HG03175 (cell line): ENCODE measurements around the gene CLCA4.

Source experiments
- ATAC-seq: cut with Tn5 transposase; IDR thresholded peaks from one replicate; pipeline ENCODE4 v1.9.1; 2021; ENCODE audit warnings: mild to moderate bottlenecking, moderate library complexity; ENCODE audit not compliant: unreplicated experiment

The CLCA4 gene, protein sequence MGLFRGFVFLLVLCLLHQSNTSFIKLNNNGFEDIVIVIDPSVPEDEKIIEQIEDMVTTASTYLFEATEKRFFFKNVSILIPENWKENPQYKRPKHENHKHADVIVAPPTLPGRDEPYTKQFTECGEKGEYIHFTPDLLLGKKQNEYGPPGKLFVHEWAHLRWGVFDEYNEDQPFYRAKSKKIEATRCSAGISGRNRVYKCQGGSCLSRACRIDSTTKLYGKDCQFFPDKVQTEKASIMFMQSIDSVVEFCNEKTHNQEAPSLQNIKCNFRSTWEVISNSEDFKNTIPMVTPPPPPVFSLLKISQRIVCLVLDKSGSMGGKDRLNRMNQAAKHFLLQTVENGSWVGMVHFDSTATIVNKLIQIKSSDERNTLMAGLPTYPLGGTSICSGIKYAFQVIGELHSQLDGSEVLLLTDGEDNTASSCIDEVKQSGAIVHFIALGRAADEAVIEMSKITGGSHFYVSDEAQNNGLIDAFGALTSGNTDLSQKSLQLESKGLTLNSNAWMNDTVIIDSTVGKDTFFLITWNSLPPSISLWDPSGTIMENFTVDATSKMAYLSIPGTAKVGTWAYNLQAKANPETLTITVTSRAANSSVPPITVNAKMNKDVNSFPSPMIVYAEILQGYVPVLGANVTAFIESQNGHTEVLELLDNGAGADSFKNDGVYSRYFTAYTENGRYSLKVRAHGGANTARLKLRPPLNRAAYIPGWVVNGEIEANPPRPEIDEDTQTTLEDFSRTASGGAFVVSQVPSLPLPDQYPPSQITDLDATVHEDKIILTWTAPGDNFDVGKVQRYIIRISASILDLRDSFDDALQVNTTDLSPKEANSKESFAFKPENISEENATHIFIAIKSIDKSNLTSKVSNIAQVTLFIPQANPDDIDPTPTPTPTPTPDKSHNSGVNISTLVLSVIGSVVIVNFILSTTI

DNA sequence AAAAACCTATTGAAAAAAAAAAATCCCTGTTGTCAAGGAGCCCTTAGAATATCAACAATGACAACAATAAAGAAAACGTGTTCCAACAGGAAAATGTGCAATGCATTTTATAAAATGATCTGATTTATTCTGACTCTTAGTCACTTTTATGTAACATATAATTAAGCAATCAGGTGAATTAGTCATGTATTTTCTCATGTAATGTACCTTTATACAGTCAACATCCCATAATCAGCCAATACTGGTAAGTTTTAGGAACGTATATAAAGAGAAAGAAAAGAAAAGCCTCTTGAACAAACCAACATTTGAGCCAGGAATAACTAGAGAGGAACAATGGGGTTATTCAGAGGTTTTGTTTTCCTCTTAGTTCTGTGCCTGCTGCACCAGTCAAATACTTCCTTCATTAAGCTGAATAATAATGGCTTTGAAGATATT, at the start of gene CLCA4:
Gene CLCA4, plus strand, starts transcription at position 292 of the 435 bp plus-strand sequence. Its CDS starts 42 bp downstream, at position 334.
- ATAC-seq = no peak

DNA sequence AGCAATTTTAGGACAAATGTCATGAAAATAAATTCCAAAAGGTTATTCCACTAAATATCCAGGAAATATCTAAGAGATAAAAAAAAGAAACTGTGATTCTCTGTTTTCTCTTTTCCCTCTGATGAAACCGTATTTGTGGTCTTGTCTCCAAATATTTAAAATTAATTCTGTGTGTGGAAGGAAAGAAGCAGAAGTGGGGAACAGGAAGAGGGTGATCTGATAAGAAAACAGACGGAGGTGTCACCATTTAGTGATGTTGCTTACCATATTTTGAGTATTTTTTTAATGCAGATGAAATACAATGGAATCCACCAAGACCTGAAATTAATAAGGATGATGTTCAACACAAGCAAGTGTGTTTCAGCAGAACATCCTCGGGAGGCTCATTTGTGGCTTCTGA, 48.6 kb upstream of the CLCA4 start:
- no peak for ATAC-seq

DNA sequence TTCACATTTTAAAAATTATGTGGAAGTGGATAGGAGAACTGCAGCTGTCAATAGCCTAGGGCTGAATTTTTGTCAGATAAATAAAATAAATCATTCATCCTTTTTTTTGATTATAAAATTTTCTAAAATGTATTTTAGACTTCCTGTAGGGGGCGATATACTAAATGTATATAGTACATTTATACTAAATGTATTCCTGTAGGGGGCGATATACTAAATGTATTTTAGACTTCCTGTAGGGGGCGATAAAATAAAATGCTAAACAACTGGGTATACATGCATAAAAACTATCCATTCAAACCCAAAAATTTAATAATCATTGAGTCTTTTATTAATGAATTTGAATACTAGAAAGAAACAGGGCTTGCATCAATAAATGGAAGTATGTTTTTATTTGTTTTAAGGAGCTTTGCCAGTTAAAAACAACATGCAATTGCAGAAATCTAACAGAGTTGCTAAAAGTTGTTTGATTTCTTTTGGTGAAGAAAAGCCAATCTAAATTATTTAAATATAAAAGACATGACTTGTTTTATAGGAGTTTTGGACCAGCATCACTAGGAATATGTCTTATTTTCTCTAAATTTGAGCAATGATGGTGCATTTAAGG, 46.8 kb upstream of the CLCA4 start:
- ATAC-seq = peak; percentile 57

DNA sequence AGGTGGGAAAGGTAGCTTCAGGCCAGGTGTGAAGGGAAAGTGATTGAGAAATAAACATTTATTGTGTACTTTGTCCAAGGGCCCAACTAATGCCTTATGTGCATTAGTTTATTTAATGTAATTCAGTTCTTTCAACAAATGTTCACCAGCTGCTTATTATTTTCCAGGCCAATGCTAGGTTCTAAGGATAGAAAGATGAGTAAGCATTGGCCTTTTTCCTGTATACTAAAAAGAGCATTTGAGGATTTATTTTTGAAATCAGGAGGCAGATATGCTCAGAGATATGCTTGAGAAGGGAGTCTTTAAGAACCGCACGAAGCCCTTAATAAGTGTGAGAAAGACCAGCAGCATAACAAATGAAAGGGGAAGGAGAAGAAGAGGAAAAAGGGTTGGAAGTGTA, 46.2 kb upstream of the CLCA4 start:
- ATAC-seq = no peak

DNA sequence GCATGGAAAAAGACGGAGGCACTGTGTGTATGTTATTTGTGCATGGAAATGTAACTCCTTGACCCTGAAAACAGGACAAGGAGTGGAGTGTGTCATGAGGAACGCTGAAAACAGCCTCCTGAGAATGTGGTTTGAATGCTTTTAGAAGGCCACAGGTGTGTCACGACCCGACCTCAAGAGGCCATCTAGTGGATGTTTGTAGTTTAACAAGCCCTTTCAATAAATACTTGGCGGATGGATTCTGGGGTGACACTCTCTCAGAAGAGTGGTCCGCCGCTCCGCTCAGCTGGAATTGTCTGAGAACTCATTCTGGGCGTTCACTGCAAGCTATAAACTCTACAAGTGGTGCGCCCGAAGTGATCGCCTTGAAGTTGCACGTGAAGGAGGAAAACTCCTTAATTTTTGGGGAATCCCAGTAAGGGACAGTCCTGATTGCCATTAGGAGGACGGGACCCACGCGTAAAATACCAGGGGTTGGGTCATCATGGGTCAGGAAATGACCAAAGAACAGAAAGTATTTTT, 44.7 kb upstream of the CLCA4 start:
- ATAC-seq = peak; percentile 80

DNA sequence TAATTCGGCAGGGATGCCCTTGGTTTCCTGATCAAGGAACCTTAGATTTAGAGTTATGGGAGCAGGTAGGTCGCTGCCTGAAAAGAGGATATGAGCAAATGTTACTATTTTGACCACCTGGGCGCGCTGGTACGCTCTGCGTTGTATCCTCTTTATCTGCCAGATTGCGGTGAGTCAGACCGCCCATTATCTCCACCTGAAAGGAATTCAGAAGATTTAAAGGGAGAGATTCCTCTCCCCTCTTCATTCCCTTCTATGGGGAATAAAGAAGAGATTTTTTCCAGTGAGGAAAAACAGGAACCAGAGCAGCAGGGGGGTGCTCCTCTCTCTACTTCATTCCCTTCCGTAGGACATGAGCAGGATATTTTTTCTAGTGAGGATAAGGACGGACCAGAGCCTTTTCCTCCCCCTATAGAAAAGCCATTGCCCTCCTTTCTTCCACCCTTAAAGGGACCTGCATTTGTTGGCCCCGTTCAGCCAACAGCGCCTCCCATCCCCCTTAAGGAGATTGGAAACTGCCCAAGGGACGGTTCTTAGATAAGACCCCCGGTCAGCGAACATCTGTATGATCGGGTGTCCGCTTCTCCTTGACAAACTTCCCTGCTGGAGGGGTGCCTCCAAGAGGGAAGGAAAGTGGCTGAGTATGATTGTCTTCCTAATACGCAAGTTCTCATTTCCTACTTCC, 44.0 kb upstream of the CLCA4 start:
- no peak for ATAC-seq

DNA sequence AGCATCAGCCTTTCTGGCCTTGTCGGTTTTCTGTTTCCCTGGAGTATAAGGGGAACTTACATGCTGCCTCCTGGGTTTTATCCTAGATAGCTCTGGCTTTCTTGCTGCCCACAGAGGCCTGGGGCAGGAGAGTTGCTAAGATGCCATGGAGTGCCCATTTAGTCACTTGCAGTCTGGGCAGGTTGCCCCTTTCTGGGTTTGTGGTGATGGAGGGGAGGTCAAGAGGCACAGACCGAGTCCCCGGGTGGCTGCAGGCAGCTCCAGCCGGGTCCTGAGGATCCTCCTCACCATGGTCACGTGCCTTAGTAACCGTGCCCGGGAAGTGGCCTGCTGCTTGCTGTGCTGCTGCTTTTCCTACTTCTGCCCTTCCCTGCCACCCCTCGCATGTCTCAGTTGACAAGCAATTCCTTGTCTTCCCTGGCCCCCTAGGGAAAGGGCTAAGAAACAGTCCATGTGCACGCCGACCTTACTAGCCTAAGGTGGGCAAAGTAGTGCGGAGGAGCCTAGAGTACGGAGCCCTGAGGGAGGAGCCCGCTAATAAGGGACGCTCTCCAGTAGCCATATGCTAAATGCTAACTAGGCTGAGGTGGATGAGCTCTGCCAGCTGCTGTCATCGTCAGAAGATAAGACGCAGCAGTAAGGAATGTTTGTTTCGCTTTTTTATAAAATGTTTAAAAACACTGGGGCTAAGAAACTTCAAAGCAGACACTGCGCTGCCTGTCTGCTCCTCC, 43.3 kb upstream of the CLCA4 start:
- ATAC-seq = no peak

DNA sequence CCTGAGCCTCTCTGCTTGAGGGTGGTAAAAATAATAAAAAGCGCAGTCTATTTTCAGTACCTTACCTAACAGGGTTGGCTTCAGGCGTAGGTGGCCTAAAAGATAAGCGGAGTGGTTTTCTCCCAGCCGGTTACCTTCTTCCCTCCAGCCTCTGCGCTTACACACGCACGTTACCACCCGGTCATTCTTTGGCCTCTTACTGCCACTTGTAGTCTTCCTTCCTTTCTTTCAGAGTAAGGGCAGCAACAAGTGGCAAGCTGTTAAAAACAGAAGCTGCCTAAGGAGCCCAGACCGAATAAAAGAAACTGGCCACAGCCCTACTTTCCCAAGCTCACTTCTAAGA, 42.8 kb upstream of the CLCA4 start:
- no peak for ATAC-seq

DNA sequence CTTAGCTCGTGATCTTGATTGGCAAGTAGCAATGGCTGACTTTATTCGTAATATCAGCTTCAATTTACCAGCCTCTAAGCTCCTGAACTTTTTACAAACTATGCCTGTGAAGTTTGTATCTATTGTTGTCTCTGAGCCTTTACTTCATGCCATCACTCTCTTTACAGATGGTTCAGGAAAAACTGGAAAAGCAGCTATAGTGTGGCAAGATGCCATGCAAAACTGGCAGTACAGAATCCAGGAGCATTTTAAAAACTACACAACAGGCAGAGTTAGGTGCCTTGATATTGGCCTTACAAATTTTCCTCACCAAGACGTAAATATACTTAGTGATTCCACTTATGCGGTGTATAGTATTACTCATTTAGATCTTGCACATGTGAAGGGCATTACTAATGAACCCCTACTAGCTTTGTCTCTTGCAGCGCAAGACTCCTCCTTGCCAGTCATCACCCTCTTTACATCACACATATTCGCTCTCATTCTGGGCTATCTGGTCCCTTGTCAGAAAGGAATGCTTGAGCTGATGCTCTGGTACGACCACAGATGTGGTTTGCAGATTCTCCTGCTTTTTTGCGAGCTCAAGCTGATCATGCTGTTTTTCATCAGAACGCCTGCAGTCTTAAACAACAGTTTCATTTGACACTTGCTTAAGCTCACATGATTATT, 41.8 kb upstream of the CLCA4 start:
- ATAC-seq = no peak

DNA sequence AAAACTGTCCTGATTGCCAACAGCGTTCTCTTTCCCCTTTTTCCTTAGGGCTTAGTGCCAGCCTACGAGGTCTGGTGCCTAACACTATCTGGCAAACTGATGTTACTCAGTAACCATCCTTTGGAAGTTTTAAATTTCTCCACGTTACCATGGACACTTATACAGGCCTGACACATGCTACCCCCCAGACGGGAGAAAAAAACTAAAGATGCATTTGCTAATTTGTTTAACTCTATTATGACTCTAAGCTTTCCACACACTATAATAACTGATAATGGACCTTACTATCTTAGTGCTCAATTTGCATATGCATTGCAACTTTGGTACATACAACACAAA, 41.3 kb upstream of the CLCA4 start:
- ATAC-seq = no peak

DNA sequence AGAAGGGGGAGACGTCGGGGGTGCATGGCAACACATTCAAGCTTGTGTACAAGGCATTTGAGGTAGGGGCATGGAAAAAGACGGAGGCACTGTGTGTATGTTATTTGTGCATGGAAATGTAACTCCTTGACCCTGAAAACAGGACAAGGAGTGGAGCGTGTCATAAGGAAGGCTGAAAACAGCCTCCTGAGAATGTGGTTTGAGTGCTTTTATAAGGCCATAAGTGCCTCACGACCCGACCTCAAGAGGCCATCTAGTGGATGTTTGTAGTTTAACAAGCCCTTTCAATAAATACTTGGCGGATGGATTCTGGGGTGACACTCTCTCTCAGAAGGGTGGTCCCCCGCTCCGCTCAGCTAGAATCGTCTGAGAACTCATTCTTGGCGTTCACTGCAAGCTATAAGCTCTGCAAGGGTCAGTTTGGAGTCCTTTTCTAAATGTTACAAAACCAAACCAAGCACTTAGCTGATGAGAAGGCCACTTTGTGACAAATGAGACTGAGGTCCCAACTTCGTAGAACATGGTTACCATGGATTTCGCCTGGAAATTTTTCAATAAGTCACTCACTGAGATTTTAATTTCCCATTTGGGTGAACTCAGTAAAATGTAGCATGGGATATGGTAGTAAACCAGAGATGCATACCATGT, 38.8 kb upstream of the CLCA4 start:
- no peak for ATAC-seq

DNA sequence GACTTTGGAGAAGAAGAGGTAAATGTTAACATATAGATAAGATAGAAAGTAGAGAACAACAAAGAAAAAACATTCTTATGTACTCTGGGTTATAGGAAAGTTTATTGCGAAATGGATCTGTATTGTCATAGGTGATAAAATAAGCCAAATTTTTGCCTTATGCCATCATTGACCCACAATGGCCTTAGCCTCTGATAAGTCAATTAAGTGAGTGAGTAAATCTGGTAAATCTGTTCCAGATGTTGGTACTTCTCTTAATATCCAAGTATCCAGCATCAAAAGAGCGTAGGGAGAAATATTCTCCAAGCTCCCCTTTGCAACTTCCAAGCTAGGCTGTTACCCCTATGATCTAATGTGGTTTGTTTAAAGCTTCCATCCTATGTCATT, 38.3 kb upstream of the CLCA4 start:
- no peak for ATAC-seq

DNA sequence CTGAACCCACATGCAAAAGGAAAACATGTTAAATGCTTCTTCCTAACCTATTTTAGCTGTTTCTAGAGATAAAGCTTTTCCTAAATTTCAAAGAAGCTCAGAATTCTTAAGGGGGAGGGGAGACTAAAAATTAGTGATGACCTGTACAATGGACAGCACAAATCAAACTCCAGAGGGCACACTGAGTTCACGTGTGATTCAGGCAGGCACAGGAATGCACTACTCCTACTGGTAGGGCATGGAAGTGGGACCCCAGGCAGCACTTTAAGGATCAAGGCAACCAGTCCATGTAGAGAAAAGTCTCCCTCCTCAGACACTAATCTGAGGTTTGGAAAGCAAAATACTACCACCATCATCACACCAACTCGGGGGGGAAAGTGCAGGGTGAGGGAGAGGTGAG, 31.3 kb upstream of the CLCA4 start:
- no peak for ATAC-seq

DNA sequence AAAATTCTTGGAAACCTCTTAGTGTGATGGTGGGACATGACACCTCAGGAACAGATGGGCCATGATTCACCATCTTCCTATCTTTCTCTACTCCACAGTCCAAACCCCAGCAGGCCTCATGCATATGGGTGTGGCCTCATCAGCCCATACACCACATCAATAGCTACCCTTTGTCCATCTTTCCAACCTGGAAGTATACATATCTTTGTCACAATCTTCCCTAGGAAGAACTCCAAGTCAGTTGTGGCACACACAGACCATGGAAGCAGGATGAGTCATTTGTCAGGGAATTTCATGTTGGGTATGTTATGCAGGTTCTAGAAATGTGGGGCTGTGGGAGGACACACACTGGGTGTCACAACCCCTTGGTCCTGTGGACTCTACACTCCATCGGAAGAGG, 30.5 kb upstream of the CLCA4 start:
- no peak for ATAC-seq

DNA sequence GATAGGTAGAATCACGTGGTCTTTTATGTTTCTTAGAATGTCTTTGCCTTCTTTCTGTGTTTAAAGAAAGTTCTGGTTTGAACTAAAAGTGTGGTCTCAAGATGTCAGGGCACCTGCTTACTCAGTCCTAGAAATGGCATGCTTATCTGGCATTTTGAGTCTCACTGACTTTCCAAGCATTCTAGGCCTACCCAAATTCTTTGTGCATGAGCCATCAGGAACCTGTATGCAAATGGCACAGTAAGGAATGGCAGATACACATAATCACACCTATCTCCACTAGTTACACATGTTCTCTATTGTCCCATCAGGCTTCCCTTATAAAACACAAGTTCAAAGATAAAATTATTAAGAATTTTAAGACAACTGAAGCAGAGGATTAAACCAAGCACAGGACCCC, 29.5 kb upstream of the CLCA4 start:
- no peak for ATAC-seq

DNA sequence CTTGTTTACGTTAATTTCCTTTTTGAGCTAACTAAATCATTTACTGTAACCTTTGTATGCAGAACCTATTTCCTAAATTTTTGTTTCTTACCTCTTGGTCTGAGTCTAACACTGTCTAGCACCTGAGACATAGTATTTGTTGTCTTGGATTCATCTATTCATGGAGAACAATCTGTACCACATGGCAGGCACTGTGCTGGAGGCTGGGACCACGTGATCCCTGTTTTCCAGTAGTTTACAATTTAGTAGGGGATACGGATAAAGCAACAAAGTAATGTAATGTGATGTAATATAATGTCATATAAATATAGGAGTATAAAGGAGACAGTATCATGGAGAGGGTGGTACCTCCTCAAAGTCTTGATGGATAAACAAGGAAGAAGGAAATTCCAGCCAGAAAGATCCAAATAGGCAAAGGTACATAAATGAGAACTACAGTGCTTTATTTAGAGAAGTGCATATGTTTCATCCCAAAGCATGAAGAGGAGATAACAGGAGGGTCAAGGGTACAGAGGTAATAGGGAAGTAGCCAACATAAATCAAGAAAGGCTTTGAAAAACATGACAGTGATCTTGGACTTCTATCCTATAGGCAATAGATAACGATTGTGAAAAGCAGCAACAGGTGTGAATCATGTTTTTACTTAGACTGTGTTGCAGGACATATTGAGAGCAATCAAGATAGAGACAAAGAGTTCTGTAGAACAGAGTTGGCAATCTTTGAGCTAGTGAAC, 25.9 kb upstream of the CLCA4 start:
- no peak for ATAC-seq

DNA sequence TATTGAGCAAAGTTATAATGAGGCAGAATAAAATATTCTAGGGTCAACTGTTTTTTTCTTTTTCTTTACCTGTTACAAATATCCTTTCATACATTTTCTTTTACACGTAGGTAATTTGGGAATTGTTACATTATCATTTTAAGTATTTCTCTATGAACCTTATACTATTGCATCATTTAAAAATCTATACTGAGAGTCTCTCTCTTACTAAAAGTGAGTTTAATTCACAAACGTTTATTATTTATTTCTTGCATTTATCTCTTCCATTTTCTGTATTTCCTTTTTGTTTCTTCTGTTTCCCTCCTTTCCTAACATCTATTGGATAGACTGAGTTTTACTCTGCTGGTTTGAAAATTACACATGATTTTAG, 25.4 kb upstream of the CLCA4 start:
- ATAC-seq = no peak

DNA sequence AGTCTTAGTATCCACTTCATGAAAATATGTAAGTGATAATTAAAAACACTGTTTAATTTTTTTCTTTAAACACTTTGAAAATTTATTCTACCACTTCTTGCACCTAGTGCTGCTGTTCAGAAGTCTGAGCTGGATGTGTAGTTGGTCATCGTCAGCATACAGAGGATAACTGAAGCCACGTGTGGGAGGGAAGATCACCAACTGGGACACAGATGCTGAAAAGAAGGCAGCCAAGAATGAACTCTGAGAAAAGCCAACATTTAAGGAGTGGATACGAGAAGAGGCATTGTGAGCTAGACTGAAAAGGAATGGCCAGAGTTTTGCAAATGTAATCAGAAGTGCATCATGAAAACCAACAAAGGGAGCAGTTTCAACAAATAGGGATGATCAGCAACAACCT, 24.6 kb upstream of the CLCA4 start:
- no peak for ATAC-seq
